Esophagus squamous epithelium (tissue), 5 donors: Measurements from ENCODE around the gene RAMP3. TPM values are rescaled to one million over a fixed set of nuclear protein-coding genes. Genes with fewer than 3 reads are reported as not detected.

Source experiments
- DNase-seq: peaks from one replicate; lab custom pipeline; 2025; lab: John Stamatoyannopoulos, UW
- H3K27ac ChIP-seq, 4 donors: fragments of 200-600 bp; sonication (generic); one replicate each; pipeline ENCODE4 v1.5.1; 2016 to 2019; ENCODE audit warnings: mild to moderate bottlenecking in 1 of 4
- H3K27me3 ChIP-seq, 4 donors: fragments of 200-600 bp; sonication (generic); 1 replicate in 3 of 4; 2 replicates in 1 of 4; pipeline versions ENCODE4 v1.5.1 to v1.6.0; 2017 to 2021; ENCODE audit warnings: antibody characterized with exemption in 1 of 4
- H3K36me3 ChIP-seq, 3 donors: fragments of 200-600 bp; sonication (generic); one replicate each; pipeline ENCODE4 v1.5.1; 2016 to 2019
- H3K4me1 ChIP-seq, 3 donors: fragments of 200-600 bp; sonication (generic); one replicate each; pipeline ENCODE4 v1.5.1; 2017 to 2019
- H3K4me3 ChIP-seq, 4 donors: fragments of 200-600 bp; sonication (generic); 1 replicate in 3 of 4; 2 replicates in 1 of 4; pipeline ENCODE4 v1.5.1; 2016 to 2019; ENCODE audit warnings: mild to moderate bottlenecking in 2 of 4, moderate library complexity in 1 of 4
- H3K9me3 ChIP-seq, 3 donors: fragments of 200-600 bp; sonication (generic); one replicate each; pipeline ENCODE4 v1.5.1; 2016 to 2019
- POLR2A ChIP-seq, 4 donors: fragments of 450-650 bp; IDR thresholded peaks; one replicate each; pipeline ENCODE4 v1.6.1; 2017; ENCODE audit warnings: antibody characterized with exemption in 4 of 4, mild to moderate bottlenecking in 4 of 4, moderate library complexity in 3 of 4
- WGBS, 2 donors: methylation state at CpG; one replicate each; pipeline ENCODE4 v1.1.5; 2018; 5-methylcytosine and 5-hydroxymethylcytosine counted together
- intact Hi-C: fragments of 100-400 bp; cut with DNase I; formaldehyde crosslinking; loops from one replicate; pipeline ENCODE4 v1.15.0; 2022
- total RNA-seq, 4 donors: library from RNA; depleted of rRNA; stranded (reverse); fragments of >200 nt; gene quantifications; one replicate each; pipeline ENCODE4 v1.1.0, GENCODE V29; 2016
- TF ChIP-seq, protein P1 (sequence below), 6 experiments: fragments of 450-650 bp in 4 of 6; fragments of 200-600 bp in 2 of 6; sonication (generic) in 2 of 6; IDR thresholded peaks; one replicate each; pipeline ENCODE4 v1.5.1; 2016 to 2019; ENCODE audit warnings: antibody characterized with exemption in 6 of 6, mild to moderate bottlenecking in 4 of 6, moderate library complexity in 4 of 6
- donor health status: DM: yes; HTN: yes; CAD: no.

Gene RAMP3
- total RNA-seq, 4 donors from 2014 or later = 7.1 to 35.9 (median 13.2) TPM

DNA sequence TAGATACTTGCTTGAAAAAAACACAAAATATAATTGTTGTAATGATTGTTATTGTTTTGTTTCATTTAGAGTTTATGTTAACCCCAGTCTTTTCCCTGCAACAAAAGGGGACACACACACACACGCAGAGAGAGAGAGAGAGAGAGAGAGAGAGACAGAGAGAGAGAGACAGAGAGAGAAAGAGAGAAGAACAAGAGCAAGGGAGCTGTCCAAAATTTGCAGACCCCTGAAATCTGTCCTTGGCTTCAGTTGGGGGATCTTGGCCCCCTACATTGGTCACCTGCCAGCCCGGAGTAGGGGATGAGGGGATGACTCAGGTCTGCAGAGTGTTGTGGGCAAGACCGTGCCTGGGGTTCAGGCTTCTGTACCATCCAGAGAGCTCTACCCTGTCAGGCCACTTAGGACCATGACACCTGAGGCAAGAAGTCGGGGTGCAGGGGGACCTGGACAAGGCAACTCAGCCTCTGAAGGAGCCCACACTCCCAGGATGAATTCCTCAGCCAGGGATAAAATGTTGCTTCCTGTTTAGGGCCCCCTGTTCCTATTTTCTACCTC lies 73.1 kb downstream of the RAMP3 start:
- no peak for TF ChIP-seq POLR2A (IDR thresholded peaks at IDR 0.05)
- TF ChIP-seq, protein P1, sequence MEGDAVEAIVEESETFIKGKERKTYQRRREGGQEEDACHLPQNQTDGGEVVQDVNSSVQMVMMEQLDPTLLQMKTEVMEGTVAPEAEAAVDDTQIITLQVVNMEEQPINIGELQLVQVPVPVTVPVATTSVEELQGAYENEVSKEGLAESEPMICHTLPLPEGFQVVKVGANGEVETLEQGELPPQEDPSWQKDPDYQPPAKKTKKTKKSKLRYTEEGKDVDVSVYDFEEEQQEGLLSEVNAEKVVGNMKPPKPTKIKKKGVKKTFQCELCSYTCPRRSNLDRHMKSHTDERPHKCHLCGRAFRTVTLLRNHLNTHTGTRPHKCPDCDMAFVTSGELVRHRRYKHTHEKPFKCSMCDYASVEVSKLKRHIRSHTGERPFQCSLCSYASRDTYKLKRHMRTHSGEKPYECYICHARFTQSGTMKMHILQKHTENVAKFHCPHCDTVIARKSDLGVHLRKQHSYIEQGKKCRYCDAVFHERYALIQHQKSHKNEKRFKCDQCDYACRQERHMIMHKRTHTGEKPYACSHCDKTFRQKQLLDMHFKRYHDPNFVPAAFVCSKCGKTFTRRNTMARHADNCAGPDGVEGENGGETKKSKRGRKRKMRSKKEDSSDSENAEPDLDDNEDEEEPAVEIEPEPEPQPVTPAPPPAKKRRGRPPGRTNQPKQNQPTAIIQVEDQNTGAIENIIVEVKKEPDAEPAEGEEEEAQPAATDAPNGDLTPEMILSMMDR (IDR thresholded peaks at IDR 0.05) = no peak
- intact Hi-C loops = no loop called here
- H3K4me1 ChIP-seq = peaks cover 0 to 5% (median 5%) of the 10 kb centered on the region in 3 donors
- no peaks in the 10 kb centered on the region for H3K36me3 ChIP-seq
- no peak overlapping the region for H3K4me3 ChIP-seq
- DNase-seq = no peak
- peak overlapping the region in 1 of 4 donors; percentile 28 for H3K27ac ChIP-seq
- peaks cover 0 to 44% (median 0%) of the 10 kb centered on the region in 4 donors for H3K27me3 ChIP-seq
- 45 to 66% methylated on average over 3 to 4 of the region's 4 CpGs for WGBS, 2 donors
- no peaks in the 10 kb centered on the region for H3K9me3 ChIP-seq

GRCh38 chr7:45233249-45233775 lies 75.7 kb downstream of the RAMP3 start:
- no peaks in the 10 kb centered on the region for H3K36me3 ChIP-seq
- intact Hi-C loops = no loop called here

More at GRCh38 chr7:45233249-45233775, 75.7 kb downstream of the RAMP3 start:
- DNase-seq = no peak
- H3K9me3 ChIP-seq = no peaks in the 10 kb centered on the region
- H3K27ac ChIP-seq = no peak overlapping the region
- H3K4me3 ChIP-seq = no peak overlapping the region
- TF ChIP-seq POLR2A (IDR thresholded peaks at IDR 0.05) = no peak
- TF ChIP-seq, protein P1 (IDR thresholded peaks at IDR 0.05) = no peak
- H3K27me3 ChIP-seq = peaks cover 0 to 40% (median 0%) of the 10 kb centered on the region in 4 donors
- WGBS, 2 donors = 65 to 75% methylated on average over 1 of the region's 1 CpG
- peaks cover 0 to 5% (median 5%) of the 10 kb centered on the region in 3 donors for H3K4me1 ChIP-seq

Other genes with a start within 250 kb of the RAMP3 start
- 1 to 10 TPM; 1.3 to 5.0 (median 2.6) TPM for gene MYO1G, start 178.8 kb upstream of the RAMP3 start, total RNA-seq
- 10 to 100 TPM; 20.0 to 36.3 (median 24.9) TPM for gene CCM2, start 157.6 kb upstream of the RAMP3 start, total RNA-seq
- gene NACAD, start 68.8 kb upstream of the RAMP3 start, total RNA-seq = 1 to 10 TPM in 1 of 4 donors, under 1 TPM in 2, not detected in 1; 0.04 to 1.9 (median 0.62) TPM
- 10 to 100 TPM; 52.9 to 79.5 (median 65.4) TPM for gene TBRG4, start 46.1 kb upstream of the RAMP3 start, total RNA-seq